Stimulated activated CD8-positive, alpha-beta memory T cell treated with anti-CD3 and anti-CD28 coated beads, Interleukin-12 subunit alpha, Interleukin-12 subunit beta, amount 100 ng/mL, for 24 hours (primary cell): ENCODE measurements around the gene ACOT7.

Experiments used
- DNase-seq: peaks from one replicate; pipeline ENCODE4 v3.0.0-alpha.2; 2020; ENCODE audit errors: extremely low read depth

The ACOT7 gene

GRCh38 chr1:6424000-6424565 lies 30.5 kb upstream of the ACOT7 start:
- no peak for DNase-seq

- no peak for DNase-seq
Observed at GRCh38 chr1:6423321-6423999, 29.9 kb upstream of the ACOT7 start.

- no peak for DNase-seq
Observed at GRCh38 chr1:6421266-6421665, 27.7 kb upstream of the ACOT7 start.

GRCh38 chr1:6420454-6421042 lies 27.0 kb upstream of the ACOT7 start:
- DNase-seq: no peak

- no peak for DNase-seq
Observed at GRCh38 chr1:6419804-6420453, 26.4 kb upstream of the ACOT7 start, which contains the start of gene HES2. HES2 (minus strand) TSS chr1:6419919; CDS start chr1:6419820, 99 bp downstream.

GRCh38 chr1:6419397-6419803 lies 25.8 kb upstream of the ACOT7 start:
- no peak for DNase-seq

- no peak for DNase-seq
Observed at GRCh38 chr1:6418668-6419396, 25.3 kb upstream of the ACOT7 start.

GRCh38 chr1:6417961-6418667 lies 24.5 kb upstream of the ACOT7 start:
- no peak for DNase-seq

GRCh38 chr1:6416906-6417305 lies 23.3 kb upstream of the ACOT7 start:
- no peak for DNase-seq

GRCh38 chr1:6416295-6416656 lies 22.7 kb upstream of the ACOT7 start:
- DNase-seq: no peak

- DNase-seq: no peak
Observed at GRCh38 chr1:6414881-6415626, 21.5 kb upstream of the ACOT7 start.

- no peak for DNase-seq
Observed at GRCh38 chr1:6414443-6414844, 20.9 kb upstream of the ACOT7 start.

- no peak for DNase-seq
Observed at GRCh38 chr1:6412896-6413295, 19.3 kb upstream of the ACOT7 start.

- DNase-seq: no peak
Observed at GRCh38 chr1:6410248-6410893, 16.8 kb upstream of the ACOT7 start.

GRCh38 chr1:6409733-6410132 lies 16.2 kb upstream of the ACOT7 start:
- no peak for DNase-seq

- no peak for DNase-seq
Observed at GRCh38 chr1:6409053-6409452, 15.5 kb upstream of the ACOT7 start.

GRCh38 chr1:6408023-6408422 lies 14.5 kb upstream of the ACOT7 start:
- DNase-seq: no peak

GRCh38 chr1:6401673-6402072 lies 8.1 kb upstream of the ACOT7 start:
- DNase-seq: no peak

- DNase-seq: no peak
Observed at GRCh38 chr1:6399294-6399693, 5.7 kb upstream of the ACOT7 start.

- DNase-seq: no peak
Observed at GRCh38 chr1:6397844-6398441, 4.4 kb upstream of the ACOT7 start.
